ENCODE data around the gene ZSCAN12. TPM values are rescaled to one million over a fixed set of nuclear protein-coding genes. Genes with fewer than 3 reads are reported as not detected.
"Not testable (repeated sequence)": the region's sequence is repeated elsewhere in the genome, so short reads cannot be mapped to it uniquely, and the experiment has no call there.

The ZSCAN12 gene
- 10 to 100 TPM; 13.9 to 15.0 TPM for total RNA-seq

- POLR2A ChIA-PET: interaction anchor here (0.6 to 1.7 kb wide), 6 partner anchors 8 to 264 kb away, joined by 4 to 17 read pairs (median 4); partner anchors contain the start of genes ZKSCAN4 and ZSCAN23
- peaks cover 4% of the 10 kb centered on the region for H3K9me3 Mint-ChIP-seq
- DNase-seq: peak; percentile 90
- peaks cover 8% of the 10 kb centered on the region for H3K27me3 Mint-ChIP-seq
- H3K4me1 Mint-ChIP-seq: peaks cover 50% of the 10 kb centered on the region
- ATAC-seq (ENCODE audit: low read depth): peak; percentile 89
- peak within 1 kb of the TSS; percentile 90 for H3K4me3 Mint-ChIP-seq
- peaks cover 41% of the 10 kb centered on the region for H3K36me3 Mint-ChIP-seq
- H3K27ac Mint-ChIP-seq: peak within 1 kb of the TSS; percentile 91
These were observed at the start of gene ZSCAN12 for GRCh38 chr6:28399350-28400121. Gene ZSCAN12 (minus strand): TSS chr6:28399747. CDS start chr6:28398405, 1,342 bp downstream.

GRCh38 chr6:28449056-28449455 lies 49.5 kb upstream of the ZSCAN12 start:
- no peak overlapping the region for H3K27ac Mint-ChIP-seq
- ATAC-seq (ENCODE audit: low read depth) (peak; percentile 65), DNase-seq (no peak)
- POLR2A ChIA-PET: interaction anchor here (0.6 kb wide), 1 partner anchor 171 kb away, joined by 3 read pairs; no protein-coding TSS in a partner anchor
- H3K4me1 Mint-ChIP-seq: peaks cover 28% of the 10 kb centered on the region
- H3K4me3 Mint-ChIP-seq: peak overlapping the region; percentile 2
- H3K9me3 Mint-ChIP-seq: peaks cover 7% of the 10 kb centered on the region
- peaks cover 12% of the 10 kb centered on the region for H3K27me3 Mint-ChIP-seq
- H3K36me3 Mint-ChIP-seq: peaks cover 11% of the 10 kb centered on the region

GRCh38 chr6:28447512-28447906 lies 48.0 kb upstream of the ZSCAN12 start:
- POLR2A ChIA-PET: interaction anchor here (1.0 to 1.6 kb wide), 3 partner anchors 22 to 97 kb away, joined by 3 to 4 read pairs (median 3); no protein-coding TSS in a partner anchor
- not testable (repeated sequence) for H3K9me3 Mint-ChIP-seq; H3K27ac Mint-ChIP-seq; DNase-seq; ATAC-seq (ENCODE audit: low read depth); H3K27me3 Mint-ChIP-seq
- peak overlapping the region; percentile 74 for H3K4me3 Mint-ChIP-seq
- peaks cover 14% of the 10 kb centered on the region for H3K36me3 Mint-ChIP-seq
- H3K4me1 Mint-ChIP-seq: peaks cover 42% of the 10 kb centered on the region

GRCh38 chr6:28446818-28447511 lies 47.4 kb upstream of the ZSCAN12 start:
- ATAC-seq (ENCODE audit: low read depth) (peak; percentile 8), DNase-seq (peak; percentile 48)
- peak overlapping the region; percentile 74 for H3K4me3 Mint-ChIP-seq
- peaks cover 14% of the 10 kb centered on the region for H3K36me3 Mint-ChIP-seq
- H3K27me3 Mint-ChIP-seq: peaks cover 7% of the 10 kb centered on the region
- H3K4me1 Mint-ChIP-seq: peaks cover 48% of the 10 kb centered on the region
- peak overlapping the region; percentile 57 for H3K27ac Mint-ChIP-seq
- H3K9me3 Mint-ChIP-seq: peaks cover 7% of the 10 kb centered on the region
- POLR2A ChIA-PET: interaction anchor here (1.0 to 1.6 kb wide), 3 partner anchors 21 to 96 kb away, joined by 3 to 4 read pairs (median 3); no protein-coding TSS in a partner anchor

- POLR2A ChIA-PET; ATAC-seq (ENCODE audit: low read depth); H3K27me3 Mint-ChIP-seq; H3K9me3 Mint-ChIP-seq; DNase-seq; H3K27ac Mint-ChIP-seq: not testable (repeated sequence)
- Mint-ChIP-seq H3K4me1 (peaks cover 48% of the 10 kb centered on the region), H3K36me3 (peaks cover 14% of the 10 kb centered on the region), H3K4me3 (peak overlapping the region; percentile 95)
These were observed 45.2 kb upstream of the ZSCAN12 start for GRCh38 chr6:28444759-28445158.

- ATAC-seq (ENCODE audit: low read depth) (peak; percentile 88), DNase-seq (peak; percentile 89)
- peaks cover 20% of the 10 kb centered on the region for H3K36me3 Mint-ChIP-seq
- H3K9me3 Mint-ChIP-seq: peaks cover 9% of the 10 kb centered on the region
- H3K27me3 Mint-ChIP-seq: peaks cover 3% of the 10 kb centered on the region
- peaks cover 44% of the 10 kb centered on the region for H3K4me1 Mint-ChIP-seq
- H3K4me3 Mint-ChIP-seq: peak within 1 kb of the TSS; percentile 95
- POLR2A ChIA-PET: interaction anchor here (0.6 to 2.2 kb wide), 12 partner anchors 9 to 452 kb away, joined by 3 to 17 read pairs (median 4); partner anchors contain the start of gene ZSCAN12
- H3K27ac Mint-ChIP-seq: peak within 1 kb of the TSS; percentile 98
These were observed 43.7 kb upstream of the ZSCAN12 start, which contains the start of gene ZSCAN23 for GRCh38 chr6:28443112-28443773. Gene ZSCAN23 (minus strand): TSS chr6:28443491. CDS start chr6:28436266, 7,225 bp downstream.

- peak overlapping the region; percentile 98 for H3K27ac Mint-ChIP-seq
- POLR2A ChIA-PET: interaction anchor here (0.7 to 2.2 kb wide), 11 partner anchors 17 to 453 kb away, joined by 3 to 17 read pairs (median 4); partner anchors contain the start of gene ZSCAN12
- H3K27me3 Mint-ChIP-seq: peaks cover 3% of the 10 kb centered on the region
- ATAC-seq (ENCODE audit: low read depth) (peak; percentile 4), DNase-seq (no peak)
- peak overlapping the region; percentile 95 for H3K4me3 Mint-ChIP-seq
- H3K9me3 Mint-ChIP-seq: peaks cover 9% of the 10 kb centered on the region
- peaks cover 42% of the 10 kb centered on the region for H3K4me1 Mint-ChIP-seq
- H3K36me3 Mint-ChIP-seq: peaks cover 20% of the 10 kb centered on the region
These were observed 43.0 kb upstream of the ZSCAN12 start for GRCh38 chr6:28442586-28442985.

- POLR2A ChIA-PET: interaction anchor here (0.5 kb wide), 1 partner anchor 18 kb away, joined by 3 read pairs; no protein-coding TSS in a partner anchor
- ATAC-seq (ENCODE audit: low read depth) (no peak), DNase-seq (no peak)
- Mint-ChIP-seq H3K36me3 (peaks cover 15% of the 10 kb centered on the region), H3K27me3 (no peaks in the 10 kb centered on the region), H3K27ac (no peak overlapping the region), H3K4me1 (peaks cover 5% of the 10 kb centered on the region), H3K9me3 (peaks cover 2% of the 10 kb centered on the region), H3K4me3 (no peak overlapping the region)
These were observed 36.9 kb upstream of the ZSCAN12 start for GRCh38 chr6:28436404-28436803.

- H3K4me1 Mint-ChIP-seq: peaks cover 13% of the 10 kb centered on the region
- H3K9me3 Mint-ChIP-seq: peaks cover 5% of the 10 kb centered on the region
- H3K36me3 Mint-ChIP-seq: peaks cover 25% of the 10 kb centered on the region
- POLR2A ChIA-PET: interaction anchor here (1.2 kb wide), 1 partner anchor 10 kb away, joined by 4 read pairs; the partner anchor contains the start of gene ZSCAN23
- H3K27me3 Mint-ChIP-seq: no peaks in the 10 kb centered on the region
- H3K27ac Mint-ChIP-seq: no peak overlapping the region
- DNase-seq (no peak), ATAC-seq (ENCODE audit: low read depth) (no peak)
- no peak overlapping the region for H3K4me3 Mint-ChIP-seq
These were observed 33.6 kb upstream of the ZSCAN12 start for GRCh38 chr6:28433119-28433518.

- H3K4me1 Mint-ChIP-seq: peaks cover 31% of the 10 kb centered on the region
- ATAC-seq (ENCODE audit: low read depth) (no peak), DNase-seq (no peak)
- peaks cover 8% of the 10 kb centered on the region for H3K9me3 Mint-ChIP-seq
- POLR2A ChIA-PET: no interaction called here
- H3K27ac Mint-ChIP-seq: no peak overlapping the region
- H3K36me3 Mint-ChIP-seq: peaks cover 30% of the 10 kb centered on the region
- H3K27me3 Mint-ChIP-seq: no peaks in the 10 kb centered on the region
- no peak overlapping the region for H3K4me3 Mint-ChIP-seq
These were observed 30.2 kb upstream of the ZSCAN12 start for GRCh38 chr6:28429781-28430180.

GRCh38 chr6:28425944-28426541 lies 26.5 kb upstream of the ZSCAN12 start:
- peaks cover 7% of the 10 kb centered on the region for H3K27me3 Mint-ChIP-seq
- H3K36me3 Mint-ChIP-seq: peaks cover 39% of the 10 kb centered on the region
- peaks cover 40% of the 10 kb centered on the region for H3K4me1 Mint-ChIP-seq
- DNase-seq: no peak
- ATAC-seq (ENCODE audit: low read depth): peak; percentile 67
- H3K9me3 Mint-ChIP-seq: peaks cover 13% of the 10 kb centered on the region
- H3K27ac Mint-ChIP-seq: peak overlapping the region; percentile 89
- POLR2A ChIA-PET: interaction anchor here (1.2 to 1.6 kb wide), 4 partner anchors 15 to 27 kb away, joined by 3 to 14 read pairs (median 4); partner anchors contain the start of genes ZSCAN12 and ZSCAN23
- H3K4me3 Mint-ChIP-seq: peak overlapping the region; percentile 70

GRCh38 chr6:28424163-28424562 lies 24.6 kb upstream of the ZSCAN12 start:
- Mint-ChIP-seq H3K9me3 (peaks cover 7% of the 10 kb centered on the region), H3K36me3 (peaks cover 30% of the 10 kb centered on the region), H3K27ac (no peak overlapping the region), H3K27me3 (peaks cover 7% of the 10 kb centered on the region), H3K4me1 (peaks cover 40% of the 10 kb centered on the region), H3K4me3 (no peak overlapping the region)
- no peak for ATAC-seq (ENCODE audit: low read depth)
- POLR2A ChIA-PET: no interaction called here
- DNase-seq: no peak

All from activated naive CD8-positive, alpha-beta T cell treated with anti-CD3 and anti-CD28 coated beads, Interleukin-2, amount 10 ng/mL, durations not matched to agents 7 days and 5 days (primary cell).